ENCODE data around the gene NECAP2.

The NECAP2 gene

GRCh38 chr1:16402742-16403141 lies 37.8 kb upstream of the NECAP2 start:
- TF ChIP-seq SIN3A (IDR thresholded peaks at IDR 0.05; ENCODE audit: borderline replicate concordance, insufficient read depth, low read length) (no peak), TAF1 (IDR thresholded peaks at IDR 0.05; ENCODE audit: borderline replicate concordance, insufficient read depth, low read length) (no peak), FOXP2 (optimal IDR thresholded peaks at IDR 0.05; ENCODE audit: borderline replicate concordance, extremely low read depth, extremely low read length, insufficient read depth) (no peak), POLR2AphosphoS5 (IDR thresholded peaks at IDR 0.05; ENCODE audit: low read depth, low read length) (no peak), REST (IDR thresholded peaks at IDR 0.05; ENCODE audit: insufficient read depth in 1 of 2, low read depth in 2 of 2, low read length in 2 of 2) (no peak)

GRCh38 chr1:16405441-16405840 lies 35.1 kb upstream of the NECAP2 start:
- TF ChIP-seq SIN3A (IDR thresholded peaks at IDR 0.05; ENCODE audit: borderline replicate concordance, insufficient read depth, low read length) (no peak), REST (IDR thresholded peaks at IDR 0.05; ENCODE audit: insufficient read depth in 1 of 2, low read depth in 2 of 2, low read length in 2 of 2) (no peak), FOXP2 (optimal IDR thresholded peaks at IDR 0.05; ENCODE audit: borderline replicate concordance, extremely low read depth, extremely low read length, insufficient read depth) (no peak), TAF1 (IDR thresholded peaks at IDR 0.05; ENCODE audit: borderline replicate concordance, insufficient read depth, low read length) (no peak), POLR2AphosphoS5 (IDR thresholded peaks at IDR 0.05; ENCODE audit: low read depth, low read length) (no peak)

- TF ChIP-seq FOXP2 (optimal IDR thresholded peaks at IDR 0.05; ENCODE audit: borderline replicate concordance, extremely low read depth, extremely low read length, insufficient read depth) = no peak
- no peak for TF ChIP-seq REST (IDR thresholded peaks at IDR 0.05; ENCODE audit: insufficient read depth in 1 of 2, low read depth in 2 of 2, low read length in 2 of 2)
- TF ChIP-seq TAF1 (IDR thresholded peaks at IDR 0.05; ENCODE audit: borderline replicate concordance, insufficient read depth, low read length) = no peak
- TF ChIP-seq POLR2AphosphoS5 (IDR thresholded peaks at IDR 0.05; ENCODE audit: low read depth, low read length) = no peak
- TF ChIP-seq SIN3A (IDR thresholded peaks at IDR 0.05; ENCODE audit: borderline replicate concordance, insufficient read depth, low read length) = no peak
These were observed 33.7 kb upstream of the NECAP2 start for GRCh38 chr1:16406868-16407267.

GRCh38 chr1:16409536-16410152 lies 30.9 kb upstream of the NECAP2 start:
- no peak for TF ChIP-seq SIN3A (IDR thresholded peaks at IDR 0.05; ENCODE audit: borderline replicate concordance, insufficient read depth, low read length)
- TF ChIP-seq FOXP2 (optimal IDR thresholded peaks at IDR 0.05; ENCODE audit: borderline replicate concordance, extremely low read depth, extremely low read length, insufficient read depth) = no peak
- TF ChIP-seq POLR2AphosphoS5 (IDR thresholded peaks at IDR 0.05; ENCODE audit: low read depth, low read length) = no peak
- TF ChIP-seq REST (IDR thresholded peaks at IDR 0.05; ENCODE audit: insufficient read depth in 1 of 2, low read depth in 2 of 2, low read length in 2 of 2) = no peak
- TF ChIP-seq TAF1 (IDR thresholded peaks at IDR 0.05; ENCODE audit: borderline replicate concordance, insufficient read depth, low read length) = no peak
